SH-SY5Y (cell line): ENCODE results near the gene DLG2.

Source experiments
- GATA2 ChIP-seq: IDR thresholded peaks from 2 replicates; pipeline ENCODE4 v1.6.1; 2011; ENCODE audit warnings: mild to moderate bottlenecking, low read depth, low read length
- GATA3 ChIP-seq: IDR thresholded peaks from 2 replicates; pipeline ENCODE4 v1.6.1; 2011; ENCODE audit warnings: low read depth, mild to moderate bottlenecking, low read length, moderate library complexity

GRCh38 chr11:84345597-84345996 lies 1281.5 kb downstream of the DLG2 start:
- TF ChIP-seq GATA2 (no peak), GATA3 (no peak)
